GM12878 (cell line): ENCODE data around the gene CXorf65. TPM values are rescaled to one million over a fixed set of nuclear protein-coding genes. Genes with fewer than 3 reads are reported as not detected.

Source experiments
- ATAC-seq: fragments of 200-7000 bp; cut with Tn5 transposase; 3 replicates; pipeline ENCODE4 v1.9.1; 2020; ENCODE audit warnings: mild to moderate bottlenecking, moderate library complexity
- BruUV-seq: library from RNA; stranded (reverse); fragments of 400-500 nt; replicated peaks from 2 replicates; lab custom pipeline; 2021; lab: Mats Ljungman, UMichigan
- CTCF ChIA-PET: fragments of 300-600 bp; sonication (Branson Sonifier 250); formaldehyde crosslinking; extraction: SDS; loops from one replicate; lab custom pipeline; 2021; ENCODE audit warnings: inconsistent platforms; lab: Yijun Ruan, JAX
- POLR2A ChIA-PET: fragments of 350-600 bp; formaldehyde crosslinking; extraction: SDS; loops from one replicate; lab custom pipeline; 2021; ENCODE audit warnings: inconsistent platforms; lab: Charles Lee
- RAD21 ChIA-PET: fragments of 300-600 bp; sonication (Branson Sonifier 250); formaldehyde crosslinking; loops from one replicate; lab custom pipeline; 2023; ENCODE audit warnings: antibody characterized with exemption; ENCODE audit not compliant: unreplicated experiment; lab: Charles Lee
- SMC1A ChIA-PET: fragments of 300-600 bp; sonication (Branson Sonifier 250); formaldehyde crosslinking; loops from one replicate; lab custom pipeline; 2023; ENCODE audit not compliant: unreplicated experiment, uncharacterized antibody; lab: Charles Lee
- DNase-seq: peaks from one replicate; pipeline ENCODE4 v3.0.0-alpha.2; 2011; ENCODE audit warnings: low read depth, low spot score
- FAIRE-seq: peaks from 3 replicates; lab custom pipeline; 2011; peaks lifted over from hg19 to GRCh38; lab: Jason Lieb, UNC
- H2AFZ ChIP-seq: 2 replicates; pipeline ENCODE4 v1.6.0; 2011; ENCODE audit warnings: low read depth, low read length, control low read depth; ENCODE audit not compliant: control insufficient read depth
- H3K27ac ChIP-seq: 2 replicates; pipeline ENCODE4 v1.5.1; 2011; ENCODE audit warnings: control low read depth; ENCODE audit not compliant: control insufficient read depth, insufficient read depth
- H3K27me3 ChIP-seq, 2 experiments: replicated peaks in 1 of 2; 2 replicates each; pipeline versions ENCODE4 v1.6.0 to v1.6.1; 2011; ENCODE audit warnings: low read length in 1 of 2; ENCODE audit not compliant: control insufficient read depth in 2 of 2, insufficient read depth in 2 of 2
- H3K36me3 ChIP-seq, 2 experiments: 2 replicates each; pipeline ENCODE4 v1.5.1; 2011; ENCODE audit warnings: low read length in 1 of 2; ENCODE audit not compliant: control insufficient read depth in 2 of 2, insufficient read depth in 2 of 2
- H3K4me1 ChIP-seq: 2 replicates; pipeline ENCODE4 v1.6.1; 2011; ENCODE audit warnings: mild to moderate bottlenecking, low read length, moderate library complexity, mixed read lengths; ENCODE audit not compliant: control insufficient read depth, insufficient read depth
- H3K4me2 ChIP-seq: 2 replicates; pipeline ENCODE4 v1.6.0; 2011; ENCODE audit warnings: control low read depth; ENCODE audit not compliant: control insufficient read depth, insufficient read depth
- H3K4me3 ChIP-seq: fragments of 200-600 bp; sonication (generic); 2 replicates; pipeline ENCODE4 v1.5.1; 2016
- H3K79me2 ChIP-seq: 2 replicates; pipeline ENCODE4 v1.6.0; 2011; ENCODE audit warnings: low read length; ENCODE audit not compliant: control insufficient read depth, insufficient read depth
- H3K9ac ChIP-seq: 2 replicates; pipeline ENCODE4 v1.8.0; 2011; ENCODE audit warnings: low read length, control low read depth, mixed read lengths; ENCODE audit not compliant: control insufficient read depth, insufficient read depth
- H3K9me3 ChIP-seq: replicated peaks from 3 replicates; pipeline ENCODE4 v1.5.1; 2011; ENCODE audit warnings: mild to moderate bottlenecking, low read length; ENCODE audit not compliant: control insufficient read depth, insufficient read depth
- H4K20me1 ChIP-seq: 2 replicates; pipeline ENCODE4 v1.6.0; 2011; ENCODE audit not compliant: control insufficient read depth, insufficient read depth
- ETV6 ChIP-seq, 2 experiments: fragments of 450-650 bp in 1 of 2; IDR thresholded peaks in 1 of 2; conservative IDR thresholded peaks in 1 of 2; 2 replicates each; pipeline ENCODE4 v1.6.1; 2014; ENCODE audit warnings: antibody characterized with exemption in 1 of 2, borderline replicate concordance in 1 of 2, low read depth in 1 of 2, mild to moderate bottlenecking in 1 of 2, moderate library complexity in 1 of 2
- IKZF2 ChIP-seq, 2 experiments: fragments of 450-650 bp; IDR thresholded peaks; 2 replicates each; pipeline ENCODE4 v1.6.1; 2017; ENCODE audit warnings: mild to moderate bottlenecking in 2 of 2, moderate library complexity in 2 of 2
- NR2C1 ChIP-seq: fragments of 450-650 bp; IDR thresholded peaks from 2 replicates; pipeline ENCODE4 v1.6.1; 2017; ENCODE audit warnings: antibody characterized with exemption, mild to moderate bottlenecking, moderate library complexity
- PKNOX1 ChIP-seq: fragments of 450-650 bp; IDR thresholded peaks from 2 replicates; pipeline ENCODE4 v1.6.1; 2016; ENCODE audit warnings: mild to moderate bottlenecking
- ZZZ3 ChIP-seq: IDR thresholded peaks from 2 replicates; pipeline ENCODE4 v1.6.1; 2011; ENCODE audit warnings: low read depth; ENCODE audit not compliant: control insufficient read depth, insufficient read length
- WGBS: methylation state at CpG from one replicate; pipeline ENCODE4 v1.1.6; 2016; ENCODE audit warnings: low lambda C conversion rate; ENCODE audit not compliant: insufficient replicate concordance, insufficient coverage; ENCODE audit errors: missing lambda C conversion rate; 5-methylcytosine and 5-hydroxymethylcytosine counted together
- in situ Hi-C: fragments of 300-500 bp; cut with MboI; formaldehyde crosslinking; loops from 9 replicates; pipeline ENCODE4 v1.14.3; 2018; ENCODE audit warnings: mixed read lengths
- intact Hi-C: fragments of 100-400 bp; cut with micrococcal nuclease; formaldehyde crosslinking; loops from one replicate; pipeline ENCODE4 v1.14.2; 2022; ENCODE audit not compliant: unreplicated experiment
- polyA plus RNA-seq, 11 experiments: library from polyadenylated mRNA; depleted of rRNA in 4 of 11; unstranded in 6 of 11; stranded (reverse) in 5 of 11; fragments of >200 nt; fragmentation: Nextera tagmentation in 4 of 11; fragmentation: Illumina TruSeq in 1 of 11; extraction: Ambion mirVana in 4 of 11; extraction: Trizol in 1 of 11; gene quantifications; 1 replicate in 1 of 11; 2 replicates in 10 of 11; pipeline versions ENCODE4 v1.2.1 to v1.2.3, GENCODE V29; 2011 to 2016; ENCODE audit warnings: inconsistent platforms in 2 of 11, missing spikeins in 2 of 11, low read depth in 1 of 11
- total RNA-seq, 4 experiments: library from RNA; depleted of rRNA in 3 of 4; stranded (reverse); fragments of >200 nt in 3 of 4; fragmentation: Illumina TruSeq in 1 of 4; extraction: Trizol in 1 of 4; gene quantifications; 2 replicates each; pipeline versions ENCODE4 v1.2.1 to v1.2.3, GENCODE V29; 2013 to 2021
- TF ChIP-seq, protein P1 (sequence below): IDR thresholded peaks from 2 replicates; pipeline ENCODE4 v1.6.1; 2012; ENCODE audit warnings: low read length, inconsistent platforms

CXorf65 gene
- total and polyA plus RNA-seq, 10 of the 15 experiments (the other 5 are each of a cell fraction or from before 2014, with no cell fraction given), result 0.82 to 4.8 (median 2.3) TPM

DNA sequence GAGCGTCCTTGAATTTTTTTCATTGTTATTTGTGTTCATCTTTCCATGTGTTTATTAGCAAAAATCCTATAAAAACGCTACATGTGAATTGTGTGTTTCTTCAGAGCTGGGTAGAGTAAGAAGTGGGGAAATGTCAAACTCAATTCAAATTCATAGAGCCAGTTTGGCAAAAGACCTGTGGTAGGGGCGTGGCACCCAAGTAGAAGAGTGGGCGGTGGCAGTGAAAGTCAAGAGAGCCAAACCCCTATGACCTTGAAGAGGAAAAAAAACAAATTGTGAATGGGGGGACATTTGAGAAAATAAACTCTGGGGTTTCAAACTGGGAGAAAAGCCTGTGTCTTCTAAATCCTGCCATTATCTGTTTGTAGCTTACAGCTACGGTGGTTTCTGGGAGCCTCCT is 15.3 kb downstream of the CXorf65 start:
- ATAC-seq (no peak), FAIRE-seq (no peak), DNase-seq (no peak)
- TF ChIP-seq, protein P1, sequence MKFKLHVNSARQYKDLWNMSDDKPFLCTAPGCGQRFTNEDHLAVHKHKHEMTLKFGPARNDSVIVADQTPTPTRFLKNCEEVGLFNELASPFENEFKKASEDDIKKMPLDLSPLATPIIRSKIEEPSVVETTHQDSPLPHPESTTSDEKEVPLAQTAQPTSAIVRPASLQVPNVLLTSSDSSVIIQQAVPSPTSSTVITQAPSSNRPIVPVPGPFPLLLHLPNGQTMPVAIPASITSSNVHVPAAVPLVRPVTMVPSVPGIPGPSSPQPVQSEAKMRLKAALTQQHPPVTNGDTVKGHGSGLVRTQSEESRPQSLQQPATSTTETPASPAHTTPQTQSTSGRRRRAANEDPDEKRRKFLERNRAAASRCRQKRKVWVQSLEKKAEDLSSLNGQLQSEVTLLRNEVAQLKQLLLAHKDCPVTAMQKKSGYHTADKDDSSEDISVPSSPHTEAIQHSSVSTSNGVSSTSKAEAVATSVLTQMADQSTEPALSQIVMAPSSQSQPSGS, result no peak
- TF ChIP-seq ETV6 (conservative IDR thresholded peaks at IDR 0.05 in 1 of 2, IDR thresholded peaks at IDR 0.05 in 1 of 2; ENCODE audit: borderline replicate concordance in 1 of 2, low read depth in 1 of 2) (no peak), PKNOX1 (no peak), ZZZ3 (no peak), IKZF2 (IDR thresholded peaks at IDR 0.05) (no peak), NR2C1 (no peak)
- ChIA-PET CTCF (no interaction called here), RAD21 (no interaction called here), POLR2A (no interaction called here), SMC1A (interaction anchor here (1.2 kb wide), 1 partner anchor 27 kb away, joined by 3 read pairs; the partner anchor contains the start of gene MED12)
- Histone ChIP-seq H4K20me1 (no peaks in the 10 kb centered on the region), H3K36me3 (no peaks in the 10 kb centered on the region), H3K4me1 (no peaks in the 10 kb centered on the region), H3K79me2 (no peaks in the 10 kb centered on the region), H3K9ac (no peak overlapping the region), H3K9me3 (no peaks in the 10 kb centered on the region), H3K4me3 (no peak overlapping the region), H3K27ac (no peak overlapping the region), H3K4me2 (no peak overlapping the region), H2AFZ (no peak overlapping the region), H3K27me3 (no peaks in the 10 kb centered on the region)
- WGBS, result 52% methylated on average over 5 of the region's 5 CpGs
- intact Hi-C loops (loop anchor here (10.0 kb wide), 1 partner anchor 194 kb away; the partner anchor contains the start of gene NONO), in situ Hi-C loops (no loop called here)
- BruUV-seq, result no TSS peak
